Measurements from ENCODE around the gene PLEKHM3.

The PLEKHM3 gene

DNA sequence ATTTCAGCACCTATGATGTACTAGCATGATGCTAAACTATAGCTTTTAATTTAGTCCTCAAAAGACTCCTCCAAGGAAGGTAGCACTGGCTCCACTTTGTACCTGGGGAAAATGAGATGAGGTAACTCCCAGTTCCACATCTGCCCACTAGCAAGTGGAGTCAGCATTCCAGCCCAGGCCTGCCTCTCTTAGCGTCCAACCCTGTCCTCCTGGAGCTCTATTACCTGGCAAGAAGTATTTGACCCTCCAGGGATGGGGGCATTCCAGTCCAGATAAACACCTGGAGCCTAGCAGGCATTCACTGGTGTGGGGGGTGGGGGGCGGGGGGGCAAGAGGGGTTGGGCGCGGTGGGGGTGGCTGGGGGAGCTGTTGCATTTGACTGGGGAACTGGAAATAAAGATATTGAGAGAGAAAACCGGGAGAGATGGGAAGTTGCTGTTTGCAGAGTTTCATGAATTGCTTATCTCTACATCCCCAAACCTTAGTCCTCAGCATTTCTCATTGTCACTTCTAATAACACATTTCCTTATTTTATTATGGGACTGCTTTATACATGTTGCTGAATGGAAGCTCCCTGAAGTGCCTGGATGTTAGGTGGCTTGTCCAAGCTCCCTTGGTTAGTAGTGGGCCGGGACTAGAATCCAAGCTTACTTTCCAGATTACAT, 233.6 kb downstream of the PLEKHM3 start:
- DNase-seq (ENCODE audit: low spot score), result no peak

DNA sequence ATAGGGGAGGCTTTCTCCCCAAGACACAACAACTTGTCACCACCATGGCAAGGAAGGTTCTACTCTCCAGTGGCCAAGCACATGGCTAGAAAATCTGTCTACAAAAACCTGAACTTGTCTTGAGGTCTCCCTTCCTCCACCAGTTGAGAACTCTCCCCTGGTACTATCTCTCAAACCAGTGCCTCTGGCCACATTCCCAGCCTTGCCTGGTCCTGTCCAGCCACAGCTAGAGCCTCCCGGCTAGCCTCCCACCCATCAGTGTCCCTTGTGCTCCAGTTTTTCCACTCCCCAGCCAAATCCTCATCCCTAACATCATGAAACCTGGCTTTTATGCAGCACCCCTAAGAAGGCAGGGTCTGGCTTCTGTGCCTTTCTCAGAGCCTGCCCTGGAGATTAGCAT, 234.4 kb downstream of the PLEKHM3 start:
- DNase-seq (ENCODE audit: low spot score), result no peak

GRCh38 chr2:207787800-207788199, 237.5 kb downstream of the PLEKHM3 start:
- DNase-seq (ENCODE audit: low spot score), result no peak

DNA sequence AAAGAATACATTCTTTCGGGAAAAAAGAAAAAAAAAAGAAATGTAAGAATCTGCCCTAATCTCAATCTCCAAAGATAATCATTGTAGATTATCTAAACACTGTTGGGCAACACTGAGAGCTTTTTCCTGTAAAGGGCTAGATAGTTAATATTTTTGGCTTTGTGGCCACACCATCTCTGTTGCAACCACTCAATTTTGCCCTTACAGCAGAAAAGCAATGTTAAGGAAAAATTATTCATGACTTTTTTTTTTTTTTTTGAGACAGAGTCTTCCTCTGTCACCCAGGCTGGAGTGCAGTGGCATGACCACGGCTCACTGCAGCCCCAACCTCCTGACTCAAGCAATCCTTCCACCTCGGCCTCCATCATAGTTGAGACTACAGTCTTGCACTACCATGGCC, 238.3 kb downstream of the PLEKHM3 start:
- DNase-seq (ENCODE audit: low spot score), result no peak

- DNase-seq (ENCODE audit: low spot score), result no peak
Observed at GRCh38 chr2:207784898-207785297, 240.4 kb downstream of the PLEKHM3 start.

DNA sequence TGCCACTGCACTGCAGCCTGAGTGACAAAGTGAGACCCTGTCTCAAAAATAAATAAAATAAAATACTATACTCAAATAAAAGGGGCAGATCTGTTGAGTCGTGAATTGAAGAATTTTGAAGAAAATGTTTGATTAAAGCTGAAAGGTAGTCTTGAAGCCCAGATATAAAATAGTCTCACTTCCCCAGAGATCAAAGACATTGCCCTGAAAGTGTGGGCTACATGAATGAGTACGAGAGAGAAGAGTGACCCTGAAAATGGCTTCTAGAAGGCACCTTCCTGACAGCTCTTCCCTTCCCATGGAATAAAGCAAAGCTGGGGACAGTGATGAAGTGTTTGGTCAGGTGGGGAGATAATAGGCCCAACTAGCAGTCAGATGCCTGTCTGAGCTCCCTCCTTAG, 241.8 kb downstream of the PLEKHM3 start:
- DNase-seq (ENCODE audit: low spot score), result no peak

DNA sequence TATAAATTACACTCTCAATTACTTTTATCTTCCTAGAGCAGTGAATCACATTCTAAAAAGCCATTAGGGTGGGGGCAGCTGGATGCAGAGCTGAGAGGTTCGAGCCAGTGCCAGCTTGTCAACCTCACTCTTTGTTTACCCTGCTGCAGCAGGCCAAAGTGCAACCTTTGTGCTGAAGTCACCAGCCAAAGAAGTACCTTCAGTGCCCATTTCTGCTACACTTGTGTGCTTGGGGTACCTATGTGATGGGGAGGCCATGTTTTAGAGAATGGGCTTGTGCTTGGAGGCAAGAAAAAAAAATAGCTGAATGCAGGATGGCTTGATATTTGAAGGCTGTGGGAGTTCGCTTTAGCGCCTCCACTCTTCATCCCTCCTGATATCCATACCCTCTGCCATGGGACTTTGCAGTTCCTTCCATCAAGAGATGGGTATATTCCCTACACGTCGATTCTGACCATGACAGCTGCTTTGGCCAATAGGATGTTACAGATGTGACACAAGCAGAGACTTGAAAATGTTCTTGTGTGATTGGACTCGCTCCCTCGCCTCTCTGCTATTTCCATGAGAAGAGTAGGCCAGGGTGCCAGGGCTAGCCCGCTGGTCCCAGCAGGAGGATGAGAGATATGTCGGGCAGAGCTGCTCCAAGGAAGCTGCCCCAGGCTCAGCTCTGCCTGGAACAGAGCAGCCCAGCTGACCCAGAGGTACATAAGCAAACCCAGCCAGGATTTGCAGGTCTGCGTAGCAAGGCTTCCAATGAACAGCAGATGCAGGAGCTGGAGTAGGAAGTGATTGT, 242.9 kb downstream of the PLEKHM3 start:
- no peak for DNase-seq (ENCODE audit: low spot score)

GRCh38 chr2:207779523-207779922, 245.8 kb downstream of the PLEKHM3 start:
- DNase-seq (ENCODE audit: low spot score), result no peak

- DNase-seq (ENCODE audit: low spot score), result no peak
Observed at GRCh38 chr2:207778298-207778882, 246.9 kb downstream of the PLEKHM3 start.

GRCh38 chr2:207777124-207777523, 248.2 kb downstream of the PLEKHM3 start:
- no peak for DNase-seq (ENCODE audit: low spot score)

DNA sequence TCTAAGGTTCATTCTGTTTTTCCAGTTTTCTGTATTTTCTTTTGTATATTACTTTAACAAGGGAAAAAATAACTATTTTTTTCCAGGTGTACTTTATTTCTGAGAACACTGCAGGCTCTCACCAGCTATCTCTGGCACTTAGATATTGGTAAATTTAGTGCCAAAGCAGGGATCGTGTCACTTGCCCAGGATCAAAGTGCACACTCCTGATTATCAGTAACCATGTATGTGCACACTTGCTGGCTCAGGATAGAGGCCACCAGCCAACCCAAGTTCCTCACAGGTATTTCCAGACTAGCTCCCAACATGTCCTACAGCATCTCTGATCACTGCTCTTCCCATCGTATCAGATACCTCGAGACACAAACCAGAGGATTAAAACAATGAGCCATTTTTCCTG, 249.9 kb downstream of the PLEKHM3 start:
- DNase-seq (ENCODE audit: low spot score), result no peak

- no peak for DNase-seq (ENCODE audit: low spot score)
Observed at GRCh38 chr2:207772844-207773205, 252.5 kb downstream of the PLEKHM3 start.

- no peak for DNase-seq (ENCODE audit: low spot score)
Observed at GRCh38 chr2:207772081-207772843, 253.1 kb downstream of the PLEKHM3 start.

DNA sequence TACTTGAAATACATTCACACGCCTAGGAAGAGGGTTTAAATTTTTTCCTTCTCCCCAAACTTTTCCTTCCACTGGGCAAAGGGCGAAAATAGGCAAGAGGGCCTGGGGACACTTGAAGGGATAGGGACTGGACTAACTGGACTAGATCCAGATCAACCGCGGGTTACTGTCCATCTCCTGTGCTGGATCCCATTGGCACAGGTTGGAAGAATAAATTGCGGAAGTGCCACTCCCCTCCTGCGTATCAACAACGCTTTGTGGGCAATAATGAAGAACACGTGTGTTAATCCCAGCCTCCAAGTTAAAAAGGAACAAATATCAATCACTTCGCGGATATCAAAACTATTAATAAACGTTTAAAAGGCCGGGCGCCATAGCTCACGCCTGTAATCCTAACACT, 253.9 kb downstream of the PLEKHM3 start:
- DNase-seq (ENCODE audit: low spot score), result no peak
